GM12801 (cell line): ENCODE data around the gene UBXN4.

Source experiments
- CTCF ChIP-seq: IDR thresholded peaks from one replicate; pipeline ENCODE4 v1.5.1; 2011; ENCODE audit warnings: control low read depth; ENCODE audit not compliant: insufficient read length; ENCODE audit errors: extremely low read depth

UBXN4 gene

GRCh38 chr2:135817951-135818350 lies 76.3 kb downstream of the UBXN4 start:
- no peak for TF ChIP-seq CTCF

GRCh38 chr2:135818937-135819610 lies 77.4 kb downstream of the UBXN4 start:
- TF ChIP-seq CTCF, result no peak

GRCh38 chr2:135820003-135820618 lies 78.5 kb downstream of the UBXN4 start:
- TF ChIP-seq CTCF, result no peak

- no peak for TF ChIP-seq CTCF
Measured at GRCh38 chr2:135821190-135821589, 79.5 kb downstream of the UBXN4 start.

- TF ChIP-seq CTCF, result no peak
Measured at GRCh38 chr2:135822855-135823254, 81.2 kb downstream of the UBXN4 start.

- no peak for TF ChIP-seq CTCF
Measured at GRCh38 chr2:135825131-135825530, 83.5 kb downstream of the UBXN4 start.

GRCh38 chr2:135825550-135826176 lies 84.0 kb downstream of the UBXN4 start:
- no peak for TF ChIP-seq CTCF
